T-helper 17 cell (primary cell): ENCODE results near the gene SALL4. TPM values are rescaled to one million over a fixed set of nuclear protein-coding genes. Genes with fewer than 3 reads are reported as not detected.
"Not testable (repeated sequence)": the region's sequence is repeated elsewhere in the genome, so short reads cannot be mapped to it uniquely, and the experiment has no call there.

ENCODE experiments used
- ATAC-seq: fragments of 150-1000 bp; cut with Tn5 transposase; 2 replicates; pipeline ENCODE4 v1.10.0; 2021; ENCODE audit warnings: mild to moderate bottlenecking, moderate library complexity
- DNase-seq, 3 donors: peaks; one replicate each; pipeline versions ENCODE4 v3.0.0 to v3.0.0-alpha.2; 2020 to 2021
- H3K9me3 ChIP-seq: one replicate; pipeline ENCODE4 v1.7.0; 2013; ENCODE audit warnings: low read length, mild to moderate bottlenecking; ENCODE audit not compliant: control insufficient read depth, poor library complexity, severe bottlenecking
- H3K27ac Mint-ChIP-seq: one replicate; pipeline ENCODE4 v1.8.0; 2022; ENCODE audit warnings: mild to moderate bottlenecking, moderate library complexity, mixed read lengths
- H3K27me3 Mint-ChIP-seq: one replicate; pipeline ENCODE4 v1.8.0; 2022; ENCODE audit warnings: mixed read lengths
- H3K36me3 Mint-ChIP-seq: one replicate; pipeline ENCODE4 v1.8.0; 2022; ENCODE audit warnings: low read depth, mixed read lengths
- H3K4me1 Mint-ChIP-seq: one replicate; pipeline ENCODE4 v1.8.0; 2022; ENCODE audit warnings: mild to moderate bottlenecking, mixed read lengths
- H3K4me3 Mint-ChIP-seq: one replicate; pipeline ENCODE4 v1.8.0; 2022; ENCODE audit warnings: mild to moderate bottlenecking, moderate library complexity, mixed read lengths
- total RNA-seq, 4 donors: library from RNA in 2 of 4; stranded (reverse) in 2 of 4; gene quantifications; one replicate each; pipeline ENCODE4 v1.2.3 and lab custom pipeline; 2022 to 2026

The SALL4 gene
- total RNA-seq, 2 donors from 2014 or later = 0.16 to 0.32 TPM

DNA sequence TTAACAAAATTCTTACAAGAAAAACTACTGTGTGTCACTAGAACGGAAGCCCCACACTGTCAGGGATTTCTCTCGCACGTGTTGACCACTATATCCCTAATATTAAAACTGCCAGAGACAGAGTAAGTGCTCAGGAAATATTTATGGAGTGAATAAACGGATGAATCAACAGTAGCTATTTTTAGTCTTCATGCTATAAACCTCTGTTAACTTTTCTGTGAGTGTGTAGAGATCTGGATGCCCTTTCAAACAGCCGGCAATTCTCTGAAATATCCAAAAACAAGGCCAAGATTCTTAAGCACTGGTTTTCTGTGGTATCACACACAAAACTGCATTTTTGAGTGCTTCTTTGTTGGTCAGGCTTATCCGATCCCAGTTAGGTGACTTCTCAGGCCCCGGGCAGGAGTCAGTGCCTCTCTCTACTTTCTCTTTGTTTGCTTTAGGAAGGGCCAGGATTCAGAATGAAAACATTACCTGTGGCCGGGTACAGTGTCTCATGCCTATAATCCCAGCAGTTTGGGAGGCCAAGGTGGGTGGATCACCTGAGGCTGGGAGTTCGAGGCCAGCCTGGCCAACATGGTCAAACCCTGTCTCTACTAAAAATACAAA is 49.9 kb downstream of the SALL4 start:
- Mint-ChIP-seq H3K36me3 (no peaks in the 10 kb centered on the region), H3K27ac (no peak overlapping the region), H3K27me3 (peaks cover 2% of the 10 kb centered on the region), H3K4me3 (no peak overlapping the region), H3K4me1 (no peaks in the 10 kb centered on the region)
- no peaks in the 10 kb centered on the region for H3K9me3 ChIP-seq
- DNase-seq (no peak), ATAC-seq (no peak)

DNA sequence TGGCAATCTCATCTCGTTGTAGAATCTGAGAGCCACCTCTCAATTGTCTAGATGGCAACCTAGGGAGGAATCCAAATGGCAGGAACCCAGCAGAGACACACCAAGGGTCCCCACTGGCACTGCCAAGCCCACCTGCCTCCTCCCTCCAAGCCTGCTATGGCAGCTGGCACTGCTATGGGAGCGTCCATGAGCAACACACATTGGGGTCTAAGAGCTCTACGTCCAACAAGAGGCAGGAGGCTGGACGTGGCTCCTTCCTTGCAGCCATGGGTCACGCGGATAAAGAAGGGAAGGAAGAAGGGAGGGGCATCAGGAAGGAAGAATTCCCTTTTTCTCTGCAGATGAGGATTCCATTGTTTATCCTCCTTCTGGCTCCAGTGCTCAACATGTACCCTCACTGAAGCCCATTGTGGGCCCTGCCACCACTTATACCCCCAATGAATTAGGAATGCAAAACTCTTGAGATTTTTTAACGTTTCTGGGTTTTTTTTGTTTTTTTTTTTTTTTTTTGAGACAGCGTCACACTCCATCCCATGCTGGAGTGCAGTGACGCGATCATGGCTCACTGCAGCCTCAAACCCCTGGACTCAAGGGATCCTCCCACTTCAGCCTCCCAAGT is 51.4 kb downstream of the SALL4 start:
- Mint-ChIP-seq H3K27ac (no peak overlapping the region), H3K27me3 (peaks cover under 1% of the 10 kb centered on the region), H3K4me1 (no peaks in the 10 kb centered on the region), H3K4me3 (no peak overlapping the region), H3K36me3 (no peaks in the 10 kb centered on the region)
- DNase-seq (no peak), ATAC-seq (no peak)
- no peaks in the 10 kb centered on the region for H3K9me3 ChIP-seq

DNA sequence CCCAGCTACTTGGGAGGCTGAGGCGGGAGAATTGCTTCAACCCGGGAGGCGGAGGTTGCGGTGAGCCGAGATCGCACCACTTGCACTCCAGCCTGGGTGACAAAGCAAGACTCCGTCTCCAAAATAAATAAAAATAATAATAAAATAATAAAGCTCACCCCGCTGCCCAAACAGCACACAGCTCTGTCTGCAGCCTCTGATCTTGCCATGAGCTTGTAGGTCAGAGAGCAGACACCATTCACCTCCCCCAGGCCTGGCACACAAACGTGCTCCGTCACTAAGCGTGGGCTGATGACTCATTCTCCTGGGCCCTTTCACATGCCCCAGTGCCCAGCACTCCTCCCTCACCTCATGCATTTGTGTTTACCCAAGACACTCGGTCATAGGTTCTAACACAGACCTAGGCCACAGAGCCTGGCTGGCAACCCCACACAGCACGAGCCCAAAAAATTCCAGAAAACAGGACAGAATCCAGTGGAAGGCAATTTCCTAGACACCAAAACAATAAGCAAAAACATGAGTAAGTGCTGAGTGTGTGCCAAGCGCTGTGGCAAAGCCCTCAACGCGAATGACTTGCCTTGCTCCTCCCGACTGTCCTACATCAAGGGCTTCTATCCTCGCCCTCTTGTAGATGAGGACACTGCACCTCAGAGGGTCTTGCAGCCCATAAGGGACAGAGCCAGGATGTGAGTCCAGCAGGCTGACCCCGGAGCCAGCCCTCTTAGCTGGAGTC is 52.1 kb downstream of the SALL4 start:
- DNase-seq (no peak), ATAC-seq (no peak)

DNA sequence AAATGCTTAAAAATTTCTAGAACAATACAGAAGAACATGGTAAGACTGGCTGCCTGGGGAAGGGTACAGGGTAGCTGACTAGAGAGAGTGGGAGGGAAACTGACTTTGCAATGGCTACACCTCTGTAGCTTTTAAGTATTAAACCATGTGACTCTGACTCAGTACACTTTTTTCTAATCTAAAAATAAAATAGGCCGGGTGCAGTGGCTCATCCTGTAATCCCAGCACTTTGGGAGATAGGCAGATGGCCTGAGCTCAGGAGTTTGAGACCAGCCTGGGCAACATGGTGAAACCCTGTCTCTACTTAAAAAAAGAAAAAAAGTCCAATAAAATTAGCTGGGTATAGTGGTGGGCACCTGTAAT is 52.7 kb downstream of the SALL4 start:
- Mint-ChIP-seq H3K4me3 (no peak overlapping the region), H3K4me1 (no peaks in the 10 kb centered on the region), H3K27me3 (peaks cover 6% of the 10 kb centered on the region), H3K36me3 (no peaks in the 10 kb centered on the region), H3K27ac (no peak overlapping the region)
- ATAC-seq = no peak
- no peaks in the 10 kb centered on the region for H3K9me3 ChIP-seq
- DNase-seq = no peak

More for the DNA sequence above, 52.1 kb downstream of the SALL4 start:
- H3K4me1 Mint-ChIP-seq = no peaks in the 10 kb centered on the region
- peaks cover 6% of the 10 kb centered on the region for H3K27me3 Mint-ChIP-seq
- H3K27ac Mint-ChIP-seq = no peak overlapping the region
- no peaks in the 10 kb centered on the region for H3K36me3 Mint-ChIP-seq
- H3K4me3 Mint-ChIP-seq = no peak overlapping the region
- H3K9me3 ChIP-seq = no peaks in the 10 kb centered on the region

DNA sequence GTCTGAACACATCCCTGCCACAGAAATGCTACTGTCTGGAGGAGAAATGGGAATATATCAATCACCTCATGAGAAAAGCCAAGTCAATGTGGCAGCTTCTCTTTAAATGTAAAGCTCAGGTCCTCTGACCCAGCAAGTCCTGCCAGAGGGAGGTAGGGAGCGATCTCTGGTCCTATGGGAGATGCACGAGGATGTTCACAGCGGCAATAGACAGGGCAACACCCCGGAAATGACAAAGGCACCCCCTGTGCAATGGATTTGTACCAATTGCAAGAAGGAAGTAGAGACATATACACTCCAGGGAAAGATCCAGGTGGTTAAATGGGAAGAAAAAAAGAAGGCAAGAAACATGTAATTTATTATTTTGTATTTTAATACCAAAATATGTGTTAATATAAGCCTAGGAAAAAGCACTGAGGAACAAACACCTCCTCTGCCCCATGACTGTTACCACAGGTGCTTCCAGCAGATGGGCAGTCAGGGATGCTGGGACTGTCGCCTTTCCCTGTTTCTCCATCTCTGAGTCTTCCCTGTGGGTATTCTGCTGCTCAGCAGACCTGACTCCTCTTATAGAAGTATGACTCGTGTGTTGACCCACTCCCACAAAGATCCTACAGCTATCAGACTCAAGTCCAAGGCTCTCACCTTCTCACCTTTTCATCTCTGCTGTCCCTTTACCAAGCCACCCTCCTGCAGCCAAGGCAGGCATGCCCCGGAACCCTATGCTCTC is 55.0 kb downstream of the SALL4 start:
- no peak overlapping the region for H3K27ac Mint-ChIP-seq
- H3K4me3 Mint-ChIP-seq = no peak overlapping the region
- no peaks in the 10 kb centered on the region for H3K9me3 ChIP-seq
- ATAC-seq = no peak
- H3K27me3 Mint-ChIP-seq = peaks cover 6% of the 10 kb centered on the region
- H3K36me3 Mint-ChIP-seq = no peaks in the 10 kb centered on the region
- no peaks in the 10 kb centered on the region for H3K4me1 Mint-ChIP-seq
- no peak for DNase-seq

DNA sequence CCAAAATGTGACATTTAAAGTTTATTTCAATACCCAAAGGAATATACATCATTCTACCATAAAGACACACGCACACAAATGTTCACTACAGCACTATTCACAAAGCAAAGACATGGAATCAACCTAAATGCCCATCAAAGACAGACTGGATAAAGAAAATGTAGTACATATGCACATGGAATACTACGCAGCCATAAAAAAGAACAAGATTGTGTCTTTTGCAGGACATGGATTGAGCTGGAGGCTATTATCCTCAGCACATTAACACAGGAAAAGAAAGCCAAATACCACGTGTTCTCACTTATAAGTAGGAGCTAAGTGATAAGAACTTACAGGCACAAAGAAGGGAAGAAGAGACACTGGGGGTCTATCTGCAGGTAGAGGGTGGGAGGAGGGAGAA is 56.5 kb downstream of the SALL4 start:
- Mint-ChIP-seq H3K27me3 (peaks cover 6% of the 10 kb centered on the region), H3K4me3 (no peak overlapping the region), H3K36me3 (no peaks in the 10 kb centered on the region), H3K4me1 (no peaks in the 10 kb centered on the region), H3K27ac (no peak overlapping the region)
- ATAC-seq = no peak
- no peak for DNase-seq
- H3K9me3 ChIP-seq = no peaks in the 10 kb centered on the region

DNA sequence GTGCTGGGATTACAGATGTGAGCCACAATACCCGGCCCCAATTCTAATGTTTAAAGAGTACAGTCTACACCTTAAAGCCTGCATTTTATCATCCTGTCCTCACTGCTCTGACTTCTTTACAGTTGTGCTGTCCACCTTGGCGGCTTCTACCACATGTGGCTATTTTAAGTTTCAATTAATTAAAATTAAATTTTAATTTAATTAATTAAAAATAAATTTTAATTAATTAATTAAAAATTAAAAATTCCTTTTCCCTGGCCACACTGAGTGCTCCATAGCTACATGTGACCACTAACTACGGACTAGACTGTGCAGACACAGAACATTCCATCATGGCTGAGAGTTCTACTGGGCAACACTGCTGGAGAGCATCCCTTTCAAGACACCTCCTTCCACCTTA is 61.5 kb downstream of the SALL4 start:
- Mint-ChIP-seq H3K4me1 (no peaks in the 10 kb centered on the region), H3K27ac (no peak overlapping the region), H3K27me3 (peaks cover 19% of the 10 kb centered on the region), H3K36me3 (no peaks in the 10 kb centered on the region), H3K4me3 (no peak overlapping the region)
- DNase-seq (no peak), ATAC-seq (no peak)
- H3K9me3 ChIP-seq = no peaks in the 10 kb centered on the region

DNA sequence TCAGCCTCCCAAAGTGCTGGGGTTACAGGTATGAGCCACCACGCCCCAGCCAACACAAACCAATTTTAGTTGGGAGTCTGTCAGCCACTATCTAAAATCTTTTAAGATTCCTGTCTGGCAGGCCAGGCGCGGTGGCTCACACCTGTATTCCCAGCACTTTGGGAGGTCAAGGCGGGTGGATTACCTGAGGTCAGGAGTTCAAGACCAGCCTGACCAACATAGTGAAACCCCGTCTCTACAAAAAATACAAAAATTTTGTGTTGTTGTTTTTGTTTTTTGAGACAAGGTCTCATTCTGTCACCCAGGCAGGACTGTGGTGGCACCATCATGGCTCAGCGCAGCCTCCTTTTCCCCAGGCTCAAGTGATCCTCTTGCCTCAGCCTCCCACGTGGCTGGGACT is 62.0 kb downstream of the SALL4 start:
- H3K9me3 ChIP-seq, H3K27ac Mint-ChIP-seq, H3K36me3 Mint-ChIP-seq, ATAC-seq, H3K4me3 Mint-ChIP-seq, H3K4me1 Mint-ChIP-seq, DNase-seq: not testable (repeated sequence)
- peaks cover 18% of the 10 kb centered on the region for H3K27me3 Mint-ChIP-seq

DNA sequence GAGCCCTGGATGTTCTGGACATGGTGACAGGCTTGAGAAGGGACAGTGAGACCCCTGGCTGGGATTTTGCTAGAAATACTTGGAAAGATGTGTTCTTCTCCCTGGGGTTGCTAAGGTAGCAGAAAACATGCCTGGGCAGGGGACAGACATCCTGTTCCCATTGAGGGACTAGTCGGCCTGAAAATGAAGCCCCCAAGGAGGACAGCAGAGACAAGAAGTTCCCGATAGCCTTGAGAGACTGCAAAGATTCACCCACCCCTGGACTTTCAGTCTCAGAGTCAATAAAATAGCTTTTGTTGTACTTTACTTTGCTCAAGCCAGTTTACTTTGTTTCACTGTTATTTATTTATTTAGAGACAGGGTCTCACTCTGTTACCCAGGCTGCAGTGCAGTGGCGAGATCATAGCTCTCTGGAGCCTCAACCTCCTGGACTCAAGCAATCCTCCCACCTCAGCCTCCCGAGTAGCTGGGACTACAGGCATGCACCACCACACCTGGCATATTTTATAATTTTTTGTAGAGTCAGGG is 62.5 kb downstream of the SALL4 start:
- Mint-ChIP-seq H3K36me3 (no peaks in the 10 kb centered on the region), H3K27ac (no peak overlapping the region), H3K4me3 (no peak overlapping the region), H3K4me1 (no peaks in the 10 kb centered on the region), H3K27me3 (peaks cover 18% of the 10 kb centered on the region)
- ATAC-seq (no peak), DNase-seq (no peak)
- no peaks in the 10 kb centered on the region for H3K9me3 ChIP-seq

DNA sequence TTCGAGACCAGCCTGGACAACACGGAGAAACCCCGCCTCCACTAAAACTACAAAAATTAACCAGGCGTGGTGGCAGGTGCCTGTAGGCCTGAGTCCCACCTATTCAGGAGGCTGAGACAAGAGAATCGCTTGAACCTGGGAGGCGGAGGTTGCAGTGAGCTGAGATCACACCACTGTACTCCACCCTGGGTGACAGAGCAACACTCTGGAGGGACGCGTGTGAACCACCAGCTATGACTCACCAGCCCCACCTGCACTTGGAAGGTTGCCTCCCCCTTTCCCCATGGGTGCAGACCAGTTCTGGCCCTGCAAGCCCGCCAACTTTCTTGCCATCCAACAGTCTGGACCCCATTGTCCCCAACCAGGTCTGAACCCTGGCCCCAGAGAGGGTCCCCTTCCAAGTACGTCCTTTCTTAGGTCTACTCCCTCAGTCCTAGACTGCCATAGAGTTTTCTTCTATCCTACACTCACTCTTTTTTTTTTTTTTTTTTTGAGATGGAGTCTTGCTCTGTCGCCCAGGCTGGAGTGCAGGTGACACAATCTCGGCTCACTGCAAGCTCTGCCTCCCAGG is 63.4 kb downstream of the SALL4 start:
- ATAC-seq = no peak
- no peaks in the 10 kb centered on the region for H3K4me1 Mint-ChIP-seq
- H3K4me3 Mint-ChIP-seq = no peak overlapping the region
- H3K27me3 Mint-ChIP-seq = peaks cover 23% of the 10 kb centered on the region
- H3K27ac Mint-ChIP-seq = no peak overlapping the region
- no peaks in the 10 kb centered on the region for H3K9me3 ChIP-seq
- H3K36me3 Mint-ChIP-seq = no peaks in the 10 kb centered on the region
- no peak for DNase-seq

DNA sequence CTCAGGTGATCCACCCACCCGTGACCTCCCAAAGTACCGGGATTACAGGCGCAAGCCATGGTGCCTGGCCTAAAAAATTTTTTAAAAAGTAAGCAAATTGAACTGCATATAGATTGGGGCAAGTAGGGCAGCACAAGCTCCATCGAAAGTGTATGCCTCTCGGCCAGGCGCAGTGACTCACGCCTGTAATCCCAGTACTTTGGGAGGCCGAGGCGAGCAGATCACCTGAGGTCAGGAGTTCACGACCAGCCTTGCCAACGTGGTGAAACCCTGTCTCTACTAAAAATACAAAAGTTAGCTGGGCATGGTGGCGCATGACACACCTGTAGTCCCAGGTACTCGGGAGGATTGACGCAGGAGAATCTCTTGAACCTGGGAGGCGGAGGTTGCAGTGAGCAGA is 64.1 kb downstream of the SALL4 start:
- not testable (repeated sequence) for H3K4me1 Mint-ChIP-seq, H3K27ac Mint-ChIP-seq, H3K36me3 Mint-ChIP-seq, ATAC-seq, H3K9me3 ChIP-seq, H3K4me3 Mint-ChIP-seq, DNase-seq
- peaks cover 23% of the 10 kb centered on the region for H3K27me3 Mint-ChIP-seq

DNA sequence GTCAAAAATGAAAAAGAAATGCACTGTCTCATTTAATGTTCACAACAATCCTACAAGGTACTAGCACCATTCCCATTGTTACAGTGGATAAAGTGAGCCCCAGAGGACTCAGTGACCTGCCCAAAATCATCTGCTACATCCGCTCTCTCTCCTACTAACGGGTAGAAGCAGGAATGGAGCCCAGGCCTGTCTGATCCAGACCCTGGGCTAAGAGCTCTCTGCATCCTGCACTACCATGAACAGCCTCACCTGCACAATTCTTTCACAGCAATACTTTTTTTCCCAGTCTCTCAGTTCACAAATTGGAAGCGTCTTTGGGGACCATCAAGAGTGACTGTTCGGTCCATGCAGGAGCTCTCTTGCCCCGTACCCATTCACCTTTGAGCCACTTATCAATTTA is 65.4 kb downstream of the SALL4 start:
- Mint-ChIP-seq H3K36me3 (no peaks in the 10 kb centered on the region), H3K4me3 (no peak overlapping the region), H3K4me1 (peaks cover 3% of the 10 kb centered on the region), H3K27me3 (peaks cover 30% of the 10 kb centered on the region), H3K27ac (no peak overlapping the region)
- no peaks in the 10 kb centered on the region for H3K9me3 ChIP-seq
- DNase-seq (no peak), ATAC-seq (no peak)
